HepG2 (cell line): ENCODE results near the gene NEMF. TPM values are rescaled to one million over a fixed set of nuclear protein-coding genes. Genes with fewer than 3 reads are reported as not detected.

Experiments
- ATAC-seq: fragments of 200-7000 bp; cut with Tn5 transposase; 3 replicates; pipeline ENCODE4 v1.9.1; 2020; ENCODE audit warnings: mild to moderate bottlenecking, moderate library complexity
- BruUV-seq: library from RNA; stranded (reverse); fragments of 400-500 nt; replicated peaks from 2 replicates; lab custom pipeline; 2021; lab: Mats Ljungman, UMichigan
- CTCF ChIA-PET: fragments of 300-600 bp; formaldehyde crosslinking; extraction: SDS; loops from one replicate; lab custom pipeline; 2021; ENCODE audit warnings: low total read pairs, inconsistent platforms, low intra/inter-chr PET ratio; lab: Yijun Ruan, JAX
- POLR2A ChIA-PET: fragments of 350-600 bp; sonication (Branson Sonifier 250); formaldehyde crosslinking; loops from one replicate; lab custom pipeline; 2020; ENCODE audit warnings: antibody characterized with exemption, inconsistent platforms; lab: Yijun Ruan, JAX
- DNase-seq: peaks from one replicate; pipeline ENCODE4 v3.0.0-alpha.2; 2015; ENCODE audit warnings: low spot score
- FAIRE-seq: peaks from 3 replicates; lab custom pipeline; 2011; peaks lifted over from hg19 to GRCh38; lab: Jason Lieb, UNC
- H2AFZ ChIP-seq: one replicate; pipeline ENCODE4 v1.6.1; 2011; ENCODE audit warnings: low read length, inconsistent platforms
- H3K27ac ChIP-seq: fragments of 300-600 bp; 3 replicates; pipeline ENCODE4 v1.8.0; 2011; ENCODE audit warnings: mixed run types, mild to moderate bottlenecking, mixed read lengths, low read length, inconsistent platforms; ENCODE audit not compliant: insufficient read depth; ENCODE audit errors: extremely low read length
- H3K27me3 ChIP-seq, 2 experiments: fragments of 200-600 bp in 1 of 2; 2 replicates in 1 of 2; 3 replicates in 1 of 2; pipeline versions ENCODE4 v1.6.0 to v1.8.0; 2011; ENCODE audit warnings: low read length in 2 of 2, mild to moderate bottlenecking in 2 of 2, moderate library complexity in 2 of 2, inconsistent platforms in 1 of 2; ENCODE audit not compliant: insufficient read depth in 2 of 2, control insufficient read depth in 1 of 2
- H3K36me3 ChIP-seq, 2 experiments: fragments of 200-600 bp in 1 of 2; replicated peaks in 1 of 2; 2 replicates in 1 of 2; 3 replicates in 1 of 2; pipeline versions ENCODE4 v1.5.1 to v1.8.0; 2011; ENCODE audit warnings: low read length in 2 of 2, inconsistent platforms in 1 of 2; ENCODE audit not compliant: insufficient read depth in 2 of 2, control insufficient read depth in 1 of 2
- H3K4me1 ChIP-seq: 2 replicates; pipeline ENCODE4 v1.5.1; 2012; ENCODE audit warnings: low read length, inconsistent platforms; ENCODE audit not compliant: insufficient read depth
- H3K4me2 ChIP-seq: 2 replicates; pipeline ENCODE4 v1.6.0; 2011; ENCODE audit warnings: low read depth, low read length, inconsistent platforms
- H3K4me3 ChIP-seq, 3 experiments: fragments of 200-600 bp in 1 of 3; sonication (generic), shearing (Covaris generic) in 1 of 3; replicated peaks in 1 of 3; 2 replicates each; pipeline ENCODE4 v1.5.1; 2011 to 2016; ENCODE audit warnings: low read length in 3 of 3, inconsistent platforms in 2 of 3, low read depth in 2 of 3, mild to moderate bottlenecking in 2 of 3, control low read depth in 1 of 3, mixed read lengths in 1 of 3; ENCODE audit not compliant: insufficient read depth in 1 of 3
- H3K79me2 ChIP-seq: one replicate; pipeline ENCODE4 v1.6.1; 2011; ENCODE audit warnings: low read length, inconsistent platforms; ENCODE audit not compliant: insufficient read depth
- H3K9ac ChIP-seq: 2 replicates; pipeline ENCODE4 v1.6.0; 2011; ENCODE audit warnings: mild to moderate bottlenecking, low read depth, low read length, inconsistent platforms; ENCODE audit not compliant: insufficient read depth
- H3K9me3 ChIP-seq: 2 replicates; pipeline ENCODE4 v1.5.1; 2012; ENCODE audit warnings: mild to moderate bottlenecking, low read length
- H4K20me1 ChIP-seq: 2 replicates; pipeline ENCODE4 v1.6.0; 2011; ENCODE audit warnings: inconsistent platforms, mild to moderate bottlenecking, low read length, moderate library complexity; ENCODE audit not compliant: insufficient read depth
- AGO1 ChIP-seq: fragments of 200-400 bp; formaldehyde crosslinking; IDR thresholded peaks from 2 replicates; pipeline ENCODE4 v1.6.1; 2017; ENCODE audit warnings: mild to moderate bottlenecking, low read depth, low read length, moderate library complexity; ENCODE audit not compliant: poor library complexity, severe bottlenecking
- HMG20A ChIP-seq: IDR thresholded peaks from 2 replicates; pipeline ENCODE4 v1.6.1; 2016; ENCODE audit warnings: borderline replicate concordance
- TSC22D2 ChIP-seq: sonication (generic); formaldehyde crosslinking; IDR thresholded peaks from 2 replicates; pipeline ENCODE4 v1.5.1; 2020; ENCODE audit warnings: missing genetic modification reagents, mild to moderate bottlenecking, borderline replicate concordance
- ZFX ChIP-seq: sonication (generic); formaldehyde crosslinking; IDR thresholded peaks from 2 replicates; pipeline ENCODE4 v1.4.0; 2020; ENCODE audit warnings: mild to moderate bottlenecking, low read depth, missing genetic modification reagents, moderate library complexity
- ZNF7 ChIP-seq: IDR thresholded peaks from 2 replicates; pipeline ENCODE4 v1.6.1; 2016; ENCODE audit warnings: missing biosample characterization, missing genetic modification reagents
- WGBS: methylation state at CpG from one replicate; pipeline ENCODE4 v1.1.6; 2017; ENCODE audit warnings: low lambda C conversion rate; 5-methylcytosine and 5-hydroxymethylcytosine counted together
- in situ Hi-C: cut with HindIII; loops from 2 replicates; pipeline ENCODE4 v1.10.0; 2017; ENCODE audit warnings: low pct_unique_long_range_greater_than_20kb; ENCODE audit not compliant: extremely low pct_ligation_motif_present
- intact Hi-C: fragments of 100-400 bp; cut with micrococcal nuclease; formaldehyde crosslinking; loops from one replicate; pipeline ENCODE4 v1.10.0; 2022; ENCODE audit not compliant: unreplicated experiment
- polyA plus RNA-seq, 8 experiments: library from polyadenylated mRNA; depleted of rRNA in 3 of 8; stranded (reverse) in 7 of 8; unstranded in 1 of 8; fragments of >200 nt; fragmentation: Illumina TruSeq in 4 of 8; extraction: Trizol in 4 of 8; gene quantifications; 2 replicates each; pipeline versions ENCODE4 v1.2.1 to v1.2.3, GENCODE V29; 2011 to 2016; ENCODE audit warnings: low read depth in 4 of 8, missing spikeins in 1 of 8, mixed read lengths in 1 of 8; ENCODE audit not compliant: insufficient read depth in 1 of 8
- total RNA-seq, 5 experiments: library from RNA; depleted of rRNA; stranded (reverse); fragments of >200 nt; fragmentation: Illumina TruSeq; extraction: Trizol; gene quantifications; 2 replicates each; pipeline ENCODE4 v1.2.3, GENCODE V29; 2016; ENCODE audit warnings: low read depth in 1 of 5
- TF ChIP-seq, protein P1 (sequence below): sonication (generic); formaldehyde crosslinking; IDR thresholded peaks from 2 replicates; pipeline ENCODE4 v1.4.0; 2020; ENCODE audit warnings: missing genetic modification reagents
- TF ChIP-seq, protein P2 (sequence below): sonication (generic); formaldehyde crosslinking; IDR thresholded peaks from 2 replicates; pipeline ENCODE4 v1.8.0; 2022; ENCODE audit warnings: mild to moderate bottlenecking, missing genetic modification reagents

The NEMF gene
- total and polyA plus RNA-seq, 2 of the 13 experiments (the other 11 are each of a cell fraction or from before 2014, with no cell fraction given) = 21.3 to 57.9 TPM

DNA sequence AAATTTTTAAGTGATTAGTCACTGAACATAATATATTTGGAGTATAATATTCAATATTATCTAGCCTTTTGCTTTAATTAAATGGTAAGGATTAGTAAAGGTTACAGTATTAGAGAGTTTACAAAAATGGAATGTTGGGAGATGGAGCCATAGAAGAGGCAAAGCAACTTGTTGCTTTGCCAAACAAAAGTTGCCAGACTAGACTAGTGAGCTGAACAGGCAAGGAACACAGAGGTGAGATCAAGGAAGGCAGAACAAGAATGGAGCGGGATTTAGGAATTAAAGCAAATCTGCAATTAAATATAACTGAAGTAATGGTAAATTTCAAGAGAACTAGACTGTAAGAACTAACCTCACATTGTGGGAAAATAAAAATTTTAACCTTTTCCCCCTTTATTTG lies 45.4 kb upstream of the NEMF start:
- POLR2A ChIA-PET = no interaction called here
- Histone ChIP-seq H3K4me2 (0 out of 2 replicates have a peak overlapping the region, but pooled peaks have one; percentile 20), H4K20me1 (peaks cover 27% of the 10 kb centered on the region), H3K27me3 (no peaks in the 10 kb centered on the region), H3K79me2 (peaks cover 46% of the 10 kb centered on the region), H3K4me3 (no peak overlapping the region), H3K36me3 (no peaks in the 10 kb centered on the region; a peak in 2 of 5 replicates), H3K9me3 (no peaks in the 10 kb centered on the region), H3K27ac (no peak overlapping the region), H3K4me1 (peaks cover 41% of the 10 kb centered on the region), H2AFZ (no peak overlapping the region), H3K9ac (no peak overlapping the region)
- CTCF ChIA-PET = no interaction called here
- BruUV-seq = no TSS peak
- TF ChIP-seq AGO1 = no peak
- TF ChIP-seq, protein P1, sequence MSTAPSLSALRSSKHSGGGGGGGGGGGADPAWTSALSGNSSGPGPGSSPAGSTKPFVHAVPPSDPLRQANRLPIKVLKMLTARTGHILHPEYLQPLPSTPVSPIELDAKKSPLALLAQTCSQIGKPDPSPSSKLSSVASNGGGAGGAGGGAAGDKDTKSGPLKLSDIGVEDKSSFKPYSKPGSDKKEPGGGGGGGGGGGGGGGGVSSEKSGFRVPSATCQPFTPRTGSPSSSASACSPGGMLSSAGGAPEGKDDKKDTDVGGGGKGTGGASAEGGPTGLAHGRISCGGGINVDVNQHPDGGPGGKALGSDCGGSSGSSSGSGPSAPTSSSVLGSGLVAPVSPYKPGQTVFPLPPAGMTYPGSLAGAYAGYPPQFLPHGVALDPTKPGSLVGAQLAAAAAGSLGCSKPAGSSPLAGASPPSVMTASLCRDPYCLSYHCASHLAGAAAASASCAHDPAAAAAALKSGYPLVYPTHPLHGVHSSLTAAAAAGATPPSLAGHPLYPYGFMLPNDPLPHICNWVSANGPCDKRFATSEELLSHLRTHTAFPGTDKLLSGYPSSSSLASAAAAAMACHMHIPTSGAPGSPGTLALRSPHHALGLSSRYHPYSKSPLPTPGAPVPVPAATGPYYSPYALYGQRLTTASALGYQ (CRISPR knock-in tag) = no peak
- no peak for TF ChIP-seq HMG20A (CRISPR knock-in tag)
- TF ChIP-seq ZNF7 (CRISPR knock-in tag) = no peak
- intact Hi-C loops (loop anchor here (5.0 kb wide), 1 partner anchor 69 kb away; no protein-coding TSS in a partner anchor), in situ Hi-C loops (no loop called here)
- 97% methylated on average over 1 of the region's 1 CpG for WGBS
- ATAC-seq (no peak), DNase-seq (no peak), FAIRE-seq (no peak)

DNA sequence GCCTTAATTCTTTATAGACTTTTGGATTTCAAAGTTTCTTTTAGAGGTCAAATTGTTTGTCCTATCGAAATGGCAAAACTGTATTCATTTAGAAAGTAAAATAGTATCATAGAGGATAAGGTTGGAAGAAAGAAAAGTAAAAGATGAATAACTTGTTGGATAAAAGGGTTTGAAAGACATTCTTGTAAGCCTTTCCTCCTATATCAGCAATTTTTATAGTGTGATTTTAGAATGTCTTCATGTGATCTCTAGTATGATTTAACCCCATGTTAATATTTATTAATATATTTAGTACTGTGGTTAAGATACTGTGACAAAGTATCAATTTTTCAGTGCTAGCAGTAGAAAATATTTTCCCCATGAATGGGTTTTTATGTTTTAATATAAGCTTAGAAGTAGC lies 44.8 kb upstream of the NEMF start:
- H2AFZ ChIP-seq = no peak overlapping the region
- H3K4me2 ChIP-seq = peak overlapping the region; percentile 57; the same call in 1 of the 2 replicates
- no peak overlapping the region for H3K9ac ChIP-seq
- 54% methylated on average over 1 of the region's 1 CpG for WGBS
- no peaks in the 10 kb centered on the region; a peak in 2 of 5 replicates for H3K36me3 ChIP-seq
- peaks cover 27% of the 10 kb centered on the region for H4K20me1 ChIP-seq
- peaks cover 39% of the 10 kb centered on the region for H3K4me1 ChIP-seq
- no peak for TF ChIP-seq ZFX
- TF ChIP-seq, protein P2, sequence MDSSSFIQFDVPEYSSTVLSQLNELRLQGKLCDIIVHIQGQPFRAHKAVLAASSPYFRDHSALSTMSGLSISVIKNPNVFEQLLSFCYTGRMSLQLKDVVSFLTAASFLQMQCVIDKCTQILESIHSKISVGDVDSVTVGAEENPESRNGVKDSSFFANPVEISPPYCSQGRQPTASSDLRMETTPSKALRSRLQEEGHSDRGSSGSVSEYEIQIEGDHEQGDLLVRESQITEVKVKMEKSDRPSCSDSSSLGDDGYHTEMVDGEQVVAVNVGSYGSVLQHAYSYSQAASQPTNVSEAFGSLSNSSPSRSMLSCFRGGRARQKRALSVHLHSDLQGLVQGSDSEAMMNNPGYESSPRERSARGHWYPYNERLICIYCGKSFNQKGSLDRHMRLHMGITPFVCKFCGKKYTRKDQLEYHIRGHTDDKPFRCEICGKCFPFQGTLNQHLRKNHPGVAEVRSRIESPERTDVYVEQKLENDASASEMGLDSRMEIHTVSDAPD (CRISPR knock-in tag) = no peak
- TF ChIP-seq TSC22D2 (CRISPR knock-in tag) = no peak
- TF ChIP-seq, all 625 proteins: peak for 0
- ChIA-PET POLR2A (no interaction called here), CTCF (no interaction called here)
- in situ Hi-C loops (no loop called here), intact Hi-C loops (loop anchor here (5.0 kb wide), 1 partner anchor 70 kb away; no protein-coding TSS in a partner anchor)
- no peak for ATAC-seq
- Histone ChIP-seq H3K9me3 (no peaks in the 10 kb centered on the region), H3K27ac (no peak overlapping the region), H3K27me3 (no peaks in the 10 kb centered on the region), H3K4me3 (peak overlapping the region in 1 of 3 experiments; percentile 34; a peak in 1 of 6 replicates), H3K79me2 (peaks cover 46% of the 10 kb centered on the region)
- no peak for DNase-seq
- BruUV-seq = no TSS peak
- no peak for FAIRE-seq
